Urothelium cell line (cell line): ENCODE results near the gene SLC35G6.
"Not testable (repeated sequence)": the region's sequence is repeated elsewhere in the genome, so short reads cannot be mapped to it uniquely, and the experiment has no call there.

Experiments
- DNase-seq: peaks from one replicate; pipeline ENCODE4 v3.0.0; 2011; ENCODE audit warnings: low spot score, mixed read lengths
- FAIRE-seq: peaks from 2 replicates; lab custom pipeline; 2011; peaks lifted over from hg19 to GRCh38; lab: Jason Lieb, UNC

Gene SLC35G6

DNA sequence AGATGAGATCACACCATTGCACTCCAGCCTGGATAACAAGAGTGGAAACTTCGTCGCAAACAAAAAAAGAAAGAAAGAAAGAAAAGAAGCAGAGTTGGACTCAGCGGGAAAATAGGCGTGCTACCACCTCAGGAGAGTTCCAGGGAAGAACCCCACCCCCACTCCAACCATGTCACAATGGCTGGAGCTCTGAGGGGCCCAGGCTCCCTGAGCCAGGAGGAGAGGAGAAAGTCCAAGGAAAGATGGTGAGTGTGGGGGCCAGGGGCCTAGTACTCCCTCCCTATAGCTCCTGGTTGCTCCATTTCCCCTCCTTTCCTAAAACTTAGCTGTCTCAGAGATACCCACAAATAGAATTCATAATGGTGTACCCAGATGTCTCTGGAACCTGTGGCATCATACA is at the start of gene SLC35G6:
Gene SLC35G6 (plus strand): TSS at position 172 of the 400 bp plus-strand sequence. CDS start 71 bp downstream, at position 243.
- not testable (repeated sequence) for FAIRE-seq, DNase-seq

GRCh38 chr17:7432296-7432695 is 49.0 kb upstream of the SLC35G6 start:
- DNase-seq: no peak
- FAIRE-seq: no peak

GRCh38 chr17:7435676-7436555 is 45.3 kb upstream of the SLC35G6 start:
- DNase-seq: no peak
- no peak for FAIRE-seq

DNA sequence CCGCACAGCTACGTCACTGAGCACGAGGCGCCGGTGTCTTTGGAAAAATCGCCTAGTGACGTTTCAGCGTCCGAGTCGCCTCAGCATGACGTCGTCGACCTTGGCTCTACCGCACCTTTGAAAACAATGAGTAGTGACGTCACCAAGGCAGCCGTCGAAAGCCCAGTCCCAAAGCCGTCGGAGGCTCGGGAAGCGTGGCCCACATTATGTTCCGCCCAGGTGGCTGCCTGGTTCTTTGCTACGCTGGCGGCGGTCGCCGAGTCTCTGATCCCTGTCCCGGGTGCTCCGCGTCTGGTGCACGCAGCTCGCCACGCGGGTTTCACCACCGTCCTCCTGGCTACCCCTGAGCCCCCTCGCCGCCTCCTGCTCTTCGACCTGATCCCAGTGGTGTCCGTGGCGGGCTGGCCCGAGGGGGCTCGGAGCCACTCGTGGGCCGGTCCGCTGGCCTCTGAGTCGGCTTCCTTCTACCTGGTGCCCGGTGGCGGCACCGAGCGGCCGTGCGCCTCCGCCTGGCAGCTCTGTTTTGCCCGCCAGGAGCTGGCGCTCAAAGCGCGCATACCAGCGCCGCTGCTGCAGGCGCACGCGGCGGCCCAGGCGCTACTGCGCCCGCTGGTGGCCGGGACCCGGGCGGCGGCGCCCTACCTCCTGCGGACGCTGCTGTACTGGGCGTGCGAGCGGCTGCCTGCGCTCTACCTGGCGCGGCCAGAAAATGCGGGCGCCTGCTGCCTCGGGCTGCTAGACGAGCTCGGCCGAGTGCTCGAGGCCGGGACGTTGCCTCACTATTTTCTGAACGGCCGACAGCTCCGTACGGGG is 44.5 kb upstream of the SLC35G6 start:
- FAIRE-seq: no peak
- peak; percentile 68 for DNase-seq

DNA sequence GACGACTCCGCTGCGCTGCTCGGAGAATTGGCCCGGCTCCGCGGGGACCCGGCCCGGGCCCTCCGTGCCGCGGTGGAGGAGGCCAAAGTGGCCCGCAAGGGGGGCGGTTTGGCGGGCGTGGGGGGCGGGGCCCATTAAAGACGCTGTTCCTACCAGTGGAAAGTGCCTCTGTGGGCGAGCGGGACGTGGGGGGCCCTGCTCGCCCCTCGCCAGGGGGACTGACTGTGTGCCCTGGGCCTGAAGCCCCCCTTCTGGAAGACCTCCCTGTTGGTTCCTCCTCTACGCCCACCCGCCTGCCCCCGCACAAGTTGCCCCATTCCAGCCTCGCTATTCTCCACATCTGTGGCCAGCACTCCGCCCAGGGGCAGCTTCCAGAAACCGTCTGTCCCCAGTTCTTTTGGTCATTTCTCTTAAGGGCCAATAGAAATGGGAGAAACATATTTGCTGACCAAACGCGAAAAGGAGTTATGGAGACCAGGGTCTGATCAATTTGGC is 43.8 kb upstream of the SLC35G6 start:
- FAIRE-seq: no peak

DNA sequence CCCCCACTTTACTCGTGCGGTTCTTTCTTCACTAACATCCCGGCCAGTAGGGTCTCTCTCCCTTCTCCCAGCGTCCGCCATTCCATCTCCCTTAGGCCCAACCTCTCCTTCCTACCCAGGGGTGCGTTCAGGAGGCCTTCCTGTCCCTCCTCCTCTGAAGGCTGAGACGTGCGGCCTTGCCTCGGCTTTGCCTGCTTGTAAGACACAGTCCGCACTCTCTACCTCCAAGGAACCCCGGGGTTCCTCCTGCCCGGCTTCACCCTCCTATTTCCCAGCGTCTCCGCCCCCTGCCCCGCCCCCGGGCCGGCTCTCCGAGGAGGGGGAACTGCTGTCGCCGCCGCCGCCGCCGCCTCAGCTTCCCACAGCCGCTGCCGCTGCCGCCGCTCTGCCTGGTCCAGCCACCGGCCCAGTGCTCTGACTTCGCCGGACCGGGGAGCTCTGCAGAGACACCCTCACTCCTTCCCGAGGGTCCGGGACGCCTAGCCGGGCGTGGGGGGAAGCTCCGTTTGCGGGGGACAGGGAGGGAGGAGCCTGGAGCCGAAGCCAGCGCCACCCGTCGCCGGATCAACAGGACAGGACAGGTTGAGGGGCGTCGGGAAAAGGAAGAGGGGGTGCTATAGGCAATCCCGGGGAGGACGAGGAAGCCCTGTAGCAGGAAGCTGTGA is 43.2 kb upstream of the SLC35G6 start:
- DNase-seq (peak; percentile 22), FAIRE-seq (no peak)

More for the DNA sequence above, 43.8 kb upstream of the SLC35G6 start:
- no peak for DNase-seq

DNA sequence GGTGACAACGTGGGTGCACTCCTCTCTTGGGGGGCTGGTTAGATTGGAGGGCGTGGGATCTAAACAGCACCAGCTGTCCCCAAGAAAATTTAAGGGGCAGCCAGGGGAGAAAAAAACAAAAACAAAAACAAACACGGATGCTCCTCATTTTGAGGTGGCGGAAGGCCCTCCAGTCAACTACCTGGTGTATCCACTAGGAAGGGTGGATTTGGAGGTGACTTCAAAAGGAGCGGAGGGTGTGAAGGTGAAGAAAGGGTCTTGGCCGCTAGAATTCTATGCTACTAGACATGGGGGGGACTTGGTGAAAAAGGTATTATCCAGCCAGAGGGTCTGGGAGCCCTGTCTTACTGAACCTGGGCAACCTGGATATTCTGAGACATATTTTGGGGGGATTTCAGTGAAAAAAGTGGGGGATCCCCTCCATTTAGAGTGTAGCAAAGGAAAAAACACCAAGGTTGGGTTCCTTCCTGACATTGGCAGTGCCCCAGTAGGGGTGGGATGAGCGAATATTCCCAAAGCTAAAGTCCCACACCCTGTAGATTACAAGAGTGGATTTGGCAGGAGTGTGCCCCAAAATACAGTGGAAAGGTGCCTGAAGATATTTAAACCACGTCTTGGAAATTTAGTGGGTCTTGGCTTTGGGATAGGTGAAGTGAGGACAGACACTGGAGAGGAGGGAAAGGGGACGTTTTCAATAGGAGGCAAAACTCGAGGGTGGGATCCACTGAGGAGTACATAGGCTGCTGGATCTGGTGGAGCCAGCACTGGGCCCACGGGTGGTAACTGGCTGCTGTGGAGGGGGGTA is 42.4 kb upstream of the SLC35G6 start:
- DNase-seq: no peak
- no peak for FAIRE-seq

DNA sequence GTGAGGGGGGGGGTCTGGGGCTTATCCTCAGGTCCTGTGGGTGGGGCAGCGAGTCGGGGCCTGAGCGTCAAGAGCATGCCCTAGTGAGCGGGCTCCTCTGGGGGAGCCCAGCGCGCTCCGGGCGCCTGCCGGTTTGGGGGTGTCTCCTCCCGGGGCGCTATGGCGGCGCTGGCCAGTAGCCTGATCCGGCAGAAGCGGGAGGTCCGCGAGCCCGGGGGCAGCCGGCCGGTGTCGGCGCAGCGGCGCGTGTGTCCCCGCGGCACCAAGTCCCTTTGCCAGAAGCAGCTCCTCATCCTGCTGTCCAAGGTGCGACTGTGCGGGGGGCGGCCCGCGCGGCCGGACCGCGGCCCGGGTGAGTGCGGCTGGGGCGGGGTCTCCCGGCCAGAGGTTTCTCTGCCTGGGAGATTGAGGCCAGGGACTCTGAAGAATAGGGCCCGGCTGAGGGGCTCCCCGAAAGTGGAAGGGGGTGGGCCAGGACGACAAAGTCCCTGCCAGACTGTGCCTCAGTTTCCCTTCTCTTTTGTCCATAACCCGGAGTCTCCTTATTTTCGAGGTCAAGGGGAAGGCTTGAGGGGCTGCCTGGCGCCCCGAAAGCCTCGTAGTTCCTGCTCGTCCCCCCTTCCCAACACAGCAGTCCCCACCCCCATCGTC is 41.7 kb upstream of the SLC35G6 start, which contains the start of gene FGF11:
Gene FGF11 (plus strand): TSS at position 51 of the 651 bp plus-strand sequence. CDS start 109 bp downstream, at position 160.
- no peak for FAIRE-seq
- no peak for DNase-seq

DNA sequence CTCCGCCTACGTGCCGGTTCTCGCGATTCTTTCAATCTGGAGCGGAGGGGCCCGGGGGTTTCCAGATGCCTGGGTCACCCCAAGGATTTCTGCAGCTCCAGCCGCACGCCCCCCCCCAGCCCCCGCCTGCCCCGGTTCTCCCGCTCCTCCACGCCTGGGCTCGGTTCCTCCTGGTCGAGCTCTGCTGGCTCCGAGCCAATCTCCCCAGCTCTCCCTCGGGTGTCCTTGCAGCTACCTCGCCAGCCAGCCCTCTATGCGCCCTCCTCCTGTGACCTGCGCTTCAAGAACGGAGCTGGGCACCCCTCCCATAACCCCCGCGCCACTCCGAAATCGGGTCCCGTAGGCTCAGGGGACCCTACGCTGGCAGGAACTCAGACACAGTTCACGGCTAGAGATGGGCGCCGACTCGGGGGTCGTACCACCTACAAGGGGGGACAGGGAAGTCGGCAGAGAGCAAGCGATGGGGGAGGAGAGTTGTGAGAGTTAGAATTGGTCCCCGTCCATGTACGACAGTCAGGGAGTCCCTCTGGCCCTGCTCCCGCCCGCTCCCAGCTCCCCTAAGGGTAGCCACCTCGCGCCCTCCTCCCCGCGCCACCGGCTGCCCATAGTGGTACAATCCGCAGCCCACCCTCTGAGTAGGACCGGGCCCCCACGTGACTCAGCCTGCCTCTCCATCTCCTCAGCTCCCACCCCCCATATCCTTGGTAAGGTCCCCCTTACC is 41.0 kb upstream of the SLC35G6 start:
- no peak for FAIRE-seq
- DNase-seq: peak; percentile 40

DNA sequence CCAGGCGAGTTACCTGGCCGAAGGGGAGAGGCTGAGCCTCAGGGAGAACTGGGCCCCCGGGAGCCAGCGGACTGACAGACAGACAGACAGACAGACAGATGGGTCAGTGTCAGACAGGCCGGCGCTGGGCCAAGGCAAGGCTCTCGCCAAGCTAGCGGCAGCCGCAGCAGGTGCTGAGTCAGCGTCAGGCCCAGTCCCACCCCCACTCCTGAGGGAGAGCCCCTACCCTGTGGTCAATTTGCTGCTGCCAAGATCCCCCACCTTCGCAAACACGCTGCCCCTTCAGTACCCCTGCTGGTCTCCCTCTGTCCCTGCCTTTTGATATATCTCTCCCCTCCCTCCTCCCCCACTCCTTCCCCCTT is 40.4 kb upstream of the SLC35G6 start:
- FAIRE-seq (no peak), DNase-seq (peak; percentile 58)

- no peak for DNase-seq
- FAIRE-seq: no peak
Measured at GRCh38 chr17:7441266-7441665, 40.0 kb upstream of the SLC35G6 start.

- no peak for DNase-seq
- no peak for FAIRE-seq
Measured at GRCh38 chr17:7442142-7442541, 39.1 kb upstream of the SLC35G6 start.

GRCh38 chr17:7443499-7444485 is 37.5 kb upstream of the SLC35G6 start:
- no peak for DNase-seq
- FAIRE-seq: no peak

GRCh38 chr17:7444682-7445618 is 36.3 kb upstream of the SLC35G6 start, which contains the start of gene CHRNB1:
CHRNB1 (plus strand) TSS chr17:7445061; CDS start chr17:7445128, 67 bp downstream.
- FAIRE-seq: no peak
- DNase-seq: peak; percentile 47

GRCh38 chr17:7445619-7445968 is 35.7 kb upstream of the SLC35G6 start:
- peak; percentile 13 for FAIRE-seq

DNA sequence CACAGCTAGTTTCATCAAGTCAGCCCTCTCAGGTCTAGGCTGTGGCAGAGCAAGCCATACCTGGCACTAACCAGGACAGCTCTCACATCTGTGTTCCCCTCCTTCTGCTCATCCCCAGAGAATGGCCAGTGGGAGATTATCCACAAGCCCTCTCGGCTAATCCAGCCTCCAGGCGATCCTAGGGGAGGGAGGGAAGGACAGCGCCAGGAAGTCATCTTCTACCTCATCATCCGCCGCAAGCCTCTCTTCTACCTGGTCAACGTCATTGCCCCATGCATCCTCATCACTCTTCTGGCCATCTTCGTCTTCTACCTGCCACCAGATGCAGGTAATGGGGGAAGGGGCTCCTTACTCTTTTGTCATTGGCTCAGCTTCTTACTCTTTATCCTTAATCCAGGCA is 32.8 kb upstream of the SLC35G6 start:
- DNase-seq (no peak), FAIRE-seq (no peak)

More at GRCh38 chr17:7445619-7445968, 35.7 kb upstream of the SLC35G6 start:
- DNase-seq: no peak
